Ascending aorta (tissue), 2 donors: Measurements from ENCODE around the gene ZNF26. TPM values are rescaled to one million over a fixed set of nuclear protein-coding genes. Genes with fewer than 3 reads are reported as not detected.
A peak's percentile ranks its signal among the peaks of the same experiment; 100 is the strongest.
"Not testable (repeated sequence)": the region's sequence is repeated elsewhere in the genome, so short reads cannot be mapped to it uniquely, and the experiment has no call there.

ENCODE experiments used
- DNase-seq, 2 donors: peaks; one replicate each; pipeline ENCODE4 v3.0.0-alpha.2; 2019; ENCODE audit warnings: low spot score in 2 of 2
- H3K27ac ChIP-seq, 2 donors: fragments of 200-600 bp; sonication (generic); one replicate each; pipeline ENCODE4 v1.5.1; 2016 to 2017; ENCODE audit warnings: mild to moderate bottlenecking in 1 of 2
- H3K27me3 ChIP-seq: fragments of 200-600 bp; sonication (generic); one replicate; pipeline ENCODE4 v1.5.1; 2017
- H3K36me3 ChIP-seq, 2 donors: fragments of 200-600 bp; sonication (generic); one replicate each; pipeline ENCODE4 v1.5.1; 2016
- H3K4me1 ChIP-seq, 2 donors: fragments of 200-600 bp; sonication (generic); one replicate each; pipeline ENCODE4 v1.5.1; 2016 to 2017; ENCODE audit warnings: mild to moderate bottlenecking in 1 of 2
- H3K4me3 ChIP-seq, 2 donors: fragments of 200-600 bp; sonication (generic); one replicate each; pipeline ENCODE4 v1.5.1; 2016 to 2017; ENCODE audit warnings: mild to moderate bottlenecking in 1 of 2
- H3K9me3 ChIP-seq, 2 donors: fragments of 200-600 bp; sonication (generic); one replicate each; pipeline ENCODE4 v1.5.1; 2016
- intact Hi-C: fragments of 100-400 bp; cut with DNase I; formaldehyde crosslinking; loops from one replicate; pipeline ENCODE4 v1.15.1; 2023
- total RNA-seq: library from RNA; depleted of rRNA; stranded (reverse); fragments of >200 nt; gene quantifications from one replicate; pipeline ENCODE4 v1.1.0, GENCODE V29; 2016
- TF ChIP-seq, protein P1 (sequence below), 3 experiments: fragments of 200-600 bp in 2 of 3; fragments of 450-650 bp in 1 of 3; sonication (generic) in 2 of 3; IDR thresholded peaks; one replicate each; pipeline ENCODE4 v1.5.1; 2016 to 2019; ENCODE audit warnings: antibody characterized with exemption in 3 of 3, mild to moderate bottlenecking in 1 of 3, moderate library complexity in 1 of 3

The ZNF26 gene
- total RNA-seq, 1 donor from 2014 or later, result 73.4 TPM

DNA sequence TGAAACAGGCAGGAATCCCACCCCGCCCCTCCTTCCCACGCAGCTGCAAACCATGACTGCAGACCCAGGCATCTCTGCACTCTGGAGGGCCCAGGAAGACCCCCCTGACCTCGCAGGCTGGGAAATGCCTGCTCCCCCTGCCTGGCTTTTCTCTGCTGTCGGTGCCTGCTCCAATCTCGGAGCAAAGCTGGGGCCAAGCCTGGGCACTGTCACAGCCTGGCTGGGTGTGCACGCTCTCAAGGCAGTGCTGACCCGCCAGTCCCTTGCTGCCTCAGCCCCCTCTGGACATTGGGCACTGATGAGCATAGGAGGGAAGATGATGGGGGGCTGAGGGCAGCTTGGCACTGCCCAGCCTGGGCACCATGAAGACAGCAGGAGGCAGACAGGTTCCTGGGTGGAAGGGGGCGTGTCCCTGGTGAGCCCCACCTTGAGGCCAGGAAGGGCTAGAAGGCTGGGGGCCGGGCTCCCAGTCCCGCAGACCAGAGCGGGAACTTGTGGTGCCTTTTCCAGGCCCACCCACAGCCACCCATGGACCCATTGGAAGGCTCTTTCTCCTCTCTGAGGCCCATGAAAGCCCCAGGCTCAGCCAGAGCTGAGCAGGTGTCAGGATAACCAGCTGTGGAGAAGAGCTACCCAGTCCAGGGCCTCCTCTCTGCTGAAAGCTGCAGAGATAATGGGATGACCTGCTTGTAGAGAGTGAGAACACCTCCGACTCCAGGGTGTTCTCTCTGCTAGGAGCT lies 19.3 kb upstream of the ZNF26 start:
- Histone ChIP-seq H3K36me3 (peaks cover 0 to 30% of the 10 kb centered on the region in 2 donors), H3K27me3 (no peaks in the 10 kb centered on the region), H3K27ac (no peak overlapping the region), H3K4me1 (no peaks in the 10 kb centered on the region), H3K9me3 (peaks cover 6 to 73% of the 10 kb centered on the region in 2 donors), H3K4me3 (no peak overlapping the region)
- no peak for DNase-seq
- intact Hi-C loops, result no loop called here
- TF ChIP-seq, protein P1, sequence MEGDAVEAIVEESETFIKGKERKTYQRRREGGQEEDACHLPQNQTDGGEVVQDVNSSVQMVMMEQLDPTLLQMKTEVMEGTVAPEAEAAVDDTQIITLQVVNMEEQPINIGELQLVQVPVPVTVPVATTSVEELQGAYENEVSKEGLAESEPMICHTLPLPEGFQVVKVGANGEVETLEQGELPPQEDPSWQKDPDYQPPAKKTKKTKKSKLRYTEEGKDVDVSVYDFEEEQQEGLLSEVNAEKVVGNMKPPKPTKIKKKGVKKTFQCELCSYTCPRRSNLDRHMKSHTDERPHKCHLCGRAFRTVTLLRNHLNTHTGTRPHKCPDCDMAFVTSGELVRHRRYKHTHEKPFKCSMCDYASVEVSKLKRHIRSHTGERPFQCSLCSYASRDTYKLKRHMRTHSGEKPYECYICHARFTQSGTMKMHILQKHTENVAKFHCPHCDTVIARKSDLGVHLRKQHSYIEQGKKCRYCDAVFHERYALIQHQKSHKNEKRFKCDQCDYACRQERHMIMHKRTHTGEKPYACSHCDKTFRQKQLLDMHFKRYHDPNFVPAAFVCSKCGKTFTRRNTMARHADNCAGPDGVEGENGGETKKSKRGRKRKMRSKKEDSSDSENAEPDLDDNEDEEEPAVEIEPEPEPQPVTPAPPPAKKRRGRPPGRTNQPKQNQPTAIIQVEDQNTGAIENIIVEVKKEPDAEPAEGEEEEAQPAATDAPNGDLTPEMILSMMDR (IDR thresholded peaks at IDR 0.05), result no peak

DNA sequence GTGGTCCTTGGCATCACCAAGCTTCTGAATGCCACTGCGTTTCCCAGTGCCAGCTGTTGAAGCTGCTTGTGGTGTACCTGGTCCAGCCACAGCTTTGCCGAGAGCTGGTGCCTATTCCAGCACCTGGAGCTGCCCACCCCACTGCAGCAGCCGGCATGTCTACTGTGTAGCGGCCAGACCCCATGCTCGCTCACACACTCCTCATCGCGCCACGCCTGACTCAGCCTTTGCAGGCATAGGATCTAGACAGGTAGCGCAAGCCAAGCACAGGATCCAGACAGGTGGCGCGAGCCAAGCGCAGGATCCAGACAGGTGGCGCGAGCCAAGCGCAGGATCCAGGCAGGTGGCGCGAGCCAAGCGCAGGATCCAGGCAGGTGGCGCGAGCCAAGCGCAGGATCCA lies 18.4 kb upstream of the ZNF26 start:
- H3K9me3 ChIP-seq, result peaks cover 6 to 74% of the 10 kb centered on the region in 2 donors
- intact Hi-C loops, result no loop called here
- peaks cover 0 to 21% of the 10 kb centered on the region in 2 donors for H3K36me3 ChIP-seq

GRCh38 chr12:132972374-132972773 lies 13.8 kb upstream of the ZNF26 start:
- DNase-seq, result no peak
- intact Hi-C loops, result no loop called here
- Histone ChIP-seq H3K36me3 (no peaks in the 10 kb centered on the region), H3K4me1 (no peaks in the 10 kb centered on the region), H3K9me3 (peaks cover 6 to 82% of the 10 kb centered on the region in 2 donors), H3K27ac (no peak overlapping the region), H3K27me3 (no peaks in the 10 kb centered on the region), H3K4me3 (no peak overlapping the region)
- TF ChIP-seq, protein P1 (IDR thresholded peaks at IDR 0.05), result no peak

More for the DNA sequence above, 18.4 kb upstream of the ZNF26 start:
- H3K4me1 ChIP-seq, result no peaks in the 10 kb centered on the region
- no peak for DNase-seq
- H3K27ac ChIP-seq, result no peak overlapping the region
- no peak overlapping the region for H3K4me3 ChIP-seq
- H3K27me3 ChIP-seq, result no peaks in the 10 kb centered on the region
- TF ChIP-seq, protein P1 (IDR thresholded peaks at IDR 0.05), result no peak

DNA sequence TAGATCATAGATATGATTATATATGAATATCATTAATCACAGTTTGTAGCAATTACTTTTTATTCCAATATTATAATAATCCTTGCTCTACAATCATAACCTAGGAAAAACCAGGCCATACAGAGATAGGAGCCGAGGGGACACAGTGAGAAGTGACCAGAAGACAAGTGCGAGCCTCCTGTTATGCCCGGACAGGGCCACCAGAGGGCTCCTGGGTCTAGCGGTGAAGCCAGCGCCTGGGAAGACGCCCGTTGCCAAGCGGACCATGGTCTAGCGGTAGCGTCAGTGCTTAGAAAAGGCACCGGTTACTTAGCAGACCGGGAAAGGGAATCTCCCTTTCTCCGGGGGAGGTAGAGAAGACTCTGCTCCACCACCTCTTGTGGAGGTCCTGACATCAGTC lies 9.3 kb upstream of the ZNF26 start:
- H3K4me3 ChIP-seq, H3K4me1 ChIP-seq, H3K27me3 ChIP-seq, intact Hi-C loops, DNase-seq, H3K27ac ChIP-seq, H3K36me3 ChIP-seq: not testable (repeated sequence)
- H3K9me3 ChIP-seq, result peaks cover 6 to 68% of the 10 kb centered on the region in 2 donors
- TF ChIP-seq, protein P1 (IDR thresholded peaks at IDR 0.05), result peak in 1 of 3 experiments; percentile 6

DNA sequence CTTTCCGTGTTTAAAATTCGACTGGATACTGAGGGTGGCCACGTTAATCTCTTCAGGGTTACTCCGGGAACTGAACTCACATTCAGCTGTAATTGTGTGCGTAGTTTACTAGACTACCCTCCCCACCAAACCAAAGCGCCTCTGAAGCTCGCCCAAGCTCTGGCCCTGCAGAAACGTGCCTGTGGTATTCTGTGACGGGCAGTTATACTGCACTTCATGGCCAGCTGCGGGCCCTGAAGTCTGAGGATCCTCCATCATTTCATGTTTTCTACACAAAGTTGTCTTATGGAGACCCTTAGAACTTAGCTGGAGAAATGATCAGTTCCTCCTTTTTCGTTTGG lies 688 bp downstream of the ZNF26 start:
- H3K27ac ChIP-seq, result peak overlapping the region; percentile 84 to 93
- peaks cover 2 to 35% of the 10 kb centered on the region in 2 donors for H3K36me3 ChIP-seq
- peak overlapping the region; percentile 81 to 84 for H3K4me3 ChIP-seq
- intact Hi-C loops, result loop anchor here (1.0 to 2.0 kb wide), 6 partner anchors 31 to 158 kb away; partner anchors contain the start of genes CHFR, GOLGA3, ZNF10 and ZNF140
- no peak for DNase-seq
- no peaks in the 10 kb centered on the region for H3K27me3 ChIP-seq
- peaks cover 27 to 42% of the 10 kb centered on the region in 2 donors for H3K9me3 ChIP-seq
- TF ChIP-seq, protein P1 (IDR thresholded peaks at IDR 0.05), result no peak
- peaks cover 3 to 6% of the 10 kb centered on the region in 2 donors for H3K4me1 ChIP-seq
